Measurements from ENCODE around the gene TMCO4.
A peak's percentile ranks its signal among the peaks of the same experiment; 100 is the strongest.
"Not testable (repeated sequence)": the region's sequence is repeated elsewhere in the genome, so short reads cannot be mapped to it uniquely, and the experiment has no call there.

Gene TMCO4

DNA sequence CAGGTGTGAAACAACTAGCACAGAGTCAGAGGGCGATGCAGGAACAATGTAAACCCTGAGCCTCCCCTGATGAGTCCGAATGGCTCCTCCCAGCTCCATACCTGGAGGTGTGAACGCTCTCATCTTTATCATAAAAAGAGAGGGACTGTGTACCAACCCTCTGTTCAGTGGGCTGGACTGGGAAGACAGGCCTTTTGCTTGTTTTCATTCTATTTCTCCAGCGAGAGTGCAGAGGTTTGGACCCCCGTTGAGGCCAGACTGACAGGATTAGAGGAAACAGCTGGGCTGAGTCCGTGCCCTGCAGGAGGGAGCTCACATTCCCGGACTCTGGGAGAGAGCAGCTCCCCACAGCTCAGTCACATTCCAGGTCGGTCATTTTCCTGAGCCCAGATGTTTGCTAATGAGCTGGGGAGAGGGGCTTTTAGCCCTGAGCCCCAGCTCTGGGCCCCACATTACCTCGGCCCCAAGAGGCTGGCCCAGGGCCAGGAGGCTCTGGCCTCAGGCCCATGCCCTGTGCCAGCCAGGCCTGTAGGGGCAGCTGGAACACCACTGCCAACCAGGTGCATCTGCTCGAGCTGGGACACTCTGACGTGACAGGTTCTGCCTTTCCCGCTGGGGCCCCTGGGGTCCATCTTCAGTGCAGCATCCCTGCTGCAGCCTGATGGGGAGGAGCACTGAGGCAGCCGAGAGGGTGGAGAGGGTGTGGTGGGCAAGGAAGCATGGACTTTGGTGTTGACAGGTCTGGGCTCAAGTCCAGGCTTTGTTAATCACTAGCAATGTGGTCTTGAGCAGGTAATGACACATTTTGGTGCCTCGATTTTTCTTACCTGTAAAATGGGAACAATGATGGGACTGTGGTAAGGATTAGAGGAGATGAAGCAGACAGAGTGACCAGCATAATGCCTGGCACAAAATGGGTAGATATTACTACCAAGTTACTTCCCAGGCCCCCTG, 159.1 kb downstream of the TMCO4 start:
- DNase-seq (ENCODE audit: low read depth, low spot score) = peak; percentile 76

DNA sequence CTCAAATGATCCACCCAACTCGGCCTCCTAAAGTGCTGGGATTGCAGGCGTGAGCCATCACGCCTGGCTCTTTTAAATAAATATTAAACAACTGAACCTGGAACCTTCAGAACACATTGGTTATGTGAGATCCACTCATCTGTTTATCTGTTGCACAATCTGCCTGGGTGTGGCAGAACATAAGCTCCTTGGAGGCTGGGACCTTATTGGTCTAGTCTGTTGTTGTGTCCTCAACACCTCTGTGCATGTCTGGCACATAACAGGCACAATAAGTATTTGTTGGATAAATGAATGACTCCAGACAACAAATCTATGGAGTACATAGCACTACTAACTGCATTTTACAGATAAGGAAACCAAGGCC, 159.7 kb downstream of the TMCO4 start:
- no peak for DNase-seq (ENCODE audit: low read depth, low spot score)

DNA sequence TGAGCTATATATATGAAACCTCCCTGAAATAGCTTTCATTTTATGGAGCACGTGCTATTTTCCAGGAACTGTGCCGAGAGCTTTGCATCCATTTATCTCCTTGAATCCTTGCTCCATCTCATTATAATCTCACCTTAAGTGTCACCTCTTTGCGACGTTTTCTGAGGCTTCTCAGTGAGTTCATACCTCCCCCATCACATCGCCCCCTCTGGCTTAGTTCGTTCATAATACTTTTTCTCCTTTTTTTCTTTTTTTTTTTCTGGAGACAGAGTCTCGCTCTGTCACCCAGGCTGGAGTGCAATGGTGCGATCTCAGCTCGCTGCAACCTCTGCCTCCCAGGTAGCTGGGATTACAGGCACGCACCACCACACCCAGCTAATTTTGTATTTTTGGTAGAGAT, 160.5 kb downstream of the TMCO4 start:
- not testable (repeated sequence) for DNase-seq (ENCODE audit: low read depth, low spot score)

DNA sequence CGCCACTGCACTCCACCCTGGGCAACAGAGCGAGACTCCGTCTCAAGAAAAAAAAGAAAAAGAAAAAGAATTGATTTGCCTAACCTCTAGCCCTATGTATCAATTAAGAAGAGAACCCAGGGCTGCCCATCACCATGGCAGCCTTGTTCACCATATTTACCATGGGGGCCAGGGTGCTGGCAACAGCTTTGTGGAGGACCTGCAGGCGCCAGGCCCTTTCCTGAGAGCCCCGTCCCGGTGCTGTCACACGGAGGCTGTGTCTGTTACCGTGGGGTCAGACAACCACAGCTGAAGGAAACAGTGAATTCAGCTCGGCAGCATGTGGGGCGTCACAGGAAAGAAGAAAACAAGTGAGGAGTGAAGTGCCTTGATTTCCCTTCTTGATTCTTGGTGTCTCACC, 162.1 kb downstream of the TMCO4 start:
- no peak for DNase-seq (ENCODE audit: low read depth, low spot score)

- not testable (repeated sequence) for DNase-seq (ENCODE audit: low read depth, low spot score)
Measured at GRCh38 chr1:19636749-19637148, 163.0 kb downstream of the TMCO4 start.

GRCh38 chr1:19636065-19636464, 163.7 kb downstream of the TMCO4 start:
- no peak for DNase-seq (ENCODE audit: low read depth, low spot score)

GRCh38 chr1:19635646-19636045, 164.1 kb downstream of the TMCO4 start:
- no peak for DNase-seq (ENCODE audit: low read depth, low spot score)

- DNase-seq (ENCODE audit: low read depth, low spot score) = not testable (repeated sequence)
Measured at GRCh38 chr1:19635064-19635463, 164.7 kb downstream of the TMCO4 start.

DNA sequence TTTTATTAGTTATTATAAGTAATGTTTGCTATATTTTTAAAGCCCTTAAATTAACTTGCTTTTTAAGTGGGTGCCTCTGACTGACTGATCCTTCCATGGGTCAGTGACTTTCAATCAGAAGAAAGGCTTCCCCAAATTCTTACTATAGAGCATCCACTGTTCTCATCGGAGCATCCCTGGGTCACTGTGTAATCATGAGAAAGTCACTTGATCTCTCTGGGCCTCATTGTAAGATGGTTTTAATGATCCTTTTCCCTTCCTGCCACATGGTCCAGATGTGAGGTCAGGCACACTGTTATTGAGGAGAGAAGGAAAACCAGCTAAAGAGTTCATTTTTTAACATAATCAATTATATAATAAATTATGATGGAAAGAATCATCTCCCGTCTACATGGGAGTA, 166.6 kb downstream of the TMCO4 start:
- no peak for DNase-seq (ENCODE audit: low read depth, low spot score)
